Measurements from ENCODE around the gene PIK3R6. TPM values are rescaled to one million over a fixed set of nuclear protein-coding genes. Genes with fewer than 3 reads are reported as not detected.

PIK3R6 gene
- total and polyA plus RNA-seq, 10 of the 15 experiments (the other 5 are each of a cell fraction or from before 2014, with no cell fraction given): 6.7 to 146 (median 68.2) TPM

DNA sequence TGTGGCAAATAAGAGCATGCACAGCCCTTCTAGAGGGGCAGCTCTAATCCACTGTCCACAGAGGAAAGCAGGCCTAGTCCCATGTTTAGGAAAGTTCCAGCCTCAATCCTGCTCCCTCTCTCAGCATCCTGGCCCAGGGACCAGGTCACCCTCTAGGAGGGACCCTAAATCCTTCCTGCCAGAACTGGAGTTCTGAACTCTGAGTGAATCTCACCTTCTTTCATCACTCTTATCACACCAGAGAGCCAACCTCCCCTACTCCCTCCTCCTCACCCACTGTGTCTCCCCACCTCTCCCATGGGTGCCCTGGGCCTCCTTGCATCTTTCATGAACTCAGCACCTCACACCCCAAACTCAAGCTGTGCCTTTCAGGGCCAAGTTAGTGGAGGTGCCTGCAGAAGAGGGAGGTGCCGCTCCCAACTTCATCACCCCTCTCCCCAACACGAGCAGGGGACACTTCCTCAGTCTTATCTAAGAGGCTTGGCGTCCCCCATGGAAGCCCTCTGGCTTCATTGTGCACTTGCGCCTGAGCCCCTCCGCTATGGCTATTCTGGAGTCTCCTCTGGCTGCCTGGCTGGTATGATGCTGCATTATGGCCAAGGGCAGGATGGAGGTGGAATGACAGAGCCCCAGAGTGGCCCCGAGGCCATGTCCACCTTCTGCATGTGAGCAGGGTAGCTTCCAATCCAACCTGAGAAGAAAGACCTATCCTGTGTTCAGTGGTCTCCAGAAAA lies 31.7 kb downstream of the PIK3R6 start (continued):
- TF ChIP-seq, protein P1, sequence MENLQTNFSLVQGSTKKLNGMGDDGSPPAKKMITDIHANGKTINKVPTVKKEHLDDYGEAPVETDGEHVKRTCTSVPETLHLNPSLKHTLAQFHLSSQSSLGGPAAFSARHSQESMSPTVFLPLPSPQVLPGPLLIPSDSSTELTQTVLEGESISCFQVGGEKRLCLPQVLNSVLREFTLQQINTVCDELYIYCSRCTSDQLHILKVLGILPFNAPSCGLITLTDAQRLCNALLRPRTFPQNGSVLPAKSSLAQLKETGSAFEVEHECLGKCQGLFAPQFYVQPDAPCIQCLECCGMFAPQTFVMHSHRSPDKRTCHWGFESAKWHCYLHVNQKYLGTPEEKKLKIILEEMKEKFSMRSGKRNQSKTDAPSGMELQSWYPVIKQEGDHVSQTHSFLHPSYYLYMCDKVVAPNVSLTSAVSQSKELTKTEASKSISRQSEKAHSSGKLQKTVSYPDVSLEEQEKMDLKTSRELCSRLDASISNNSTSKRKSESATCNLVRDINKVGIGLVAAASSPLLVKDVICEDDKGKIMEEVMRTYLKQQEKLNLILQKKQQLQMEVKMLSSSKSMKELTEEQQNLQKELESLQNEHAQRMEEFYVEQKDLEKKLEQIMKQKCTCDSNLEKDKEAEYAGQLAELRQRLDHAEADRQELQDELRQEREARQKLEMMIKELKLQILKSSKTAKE (IDR thresholded peaks at IDR 0.05; ENCODE audit: low read depth, poor library complexity, severe bottlenecking): no peak
- TF ChIP-seq CREM (IDR thresholded peaks at IDR 0.05; ENCODE audit: low read depth): no peak
- no peak for TF ChIP-seq SIX5 (IDR thresholded peaks at IDR 0.05; ENCODE audit: low read depth, low read length, severe bottlenecking)
- no peak for TF ChIP-seq HDAC2 (IDR thresholded peaks at IDR 0.05)
- TF ChIP-seq FOS (IDR thresholded peaks at IDR 0.05; ENCODE audit: borderline replicate concordance, extremely low read depth, insufficient read length): no peak
- no peak for TF ChIP-seq HDAC6 (IDR thresholded peaks at IDR 0.05; ENCODE audit: unreplicated experiment)

DNA sequence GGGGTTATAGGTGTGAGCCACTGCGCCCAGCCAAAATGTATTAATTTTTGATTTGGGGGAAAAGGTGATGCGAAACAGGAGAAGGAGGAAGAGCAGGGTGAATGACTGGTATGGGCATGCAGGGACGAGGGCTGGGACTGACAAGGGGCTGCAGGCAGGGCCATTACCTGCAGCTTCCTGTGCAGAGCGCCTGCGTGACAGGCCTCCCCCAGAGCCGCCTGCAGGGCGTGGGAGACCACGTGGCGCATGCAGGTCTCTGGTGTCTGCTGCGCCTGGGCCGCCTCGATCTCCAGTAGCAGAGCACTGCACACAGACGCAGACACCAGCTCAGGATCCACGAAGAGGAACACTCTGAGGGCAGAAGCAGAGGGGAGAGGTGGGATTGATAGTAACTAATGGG lies 32.4 kb downstream of the PIK3R6 start:
- Histone ChIP-seq H3K27ac (ENCODE audit: control insufficient read depth, insufficient read depth) (no peak overlapping the region), H3K4me3 (no peak overlapping the region), H3K27me3 (replicated peaks in 1 of 2; ENCODE audit: control insufficient read depth in 2 of 2, insufficient read depth in 2 of 2, low read length in 1 of 2) (no peaks in the 10 kb centered on the region), H3K9ac (ENCODE audit: control insufficient read depth, insufficient read depth, low read length) (no peak overlapping the region), H3K4me1 (ENCODE audit: control insufficient read depth, insufficient read depth, low read length) (no peaks in the 10 kb centered on the region), H2AFZ (ENCODE audit: control insufficient read depth, low read depth, low read length) (no peak overlapping the region), H3K36me3 (ENCODE audit: control insufficient read depth in 2 of 2, insufficient read depth in 2 of 2, low read length in 1 of 2) (peaks cover 56 to 72% of the 10 kb centered on the region in 2 experiments), H3K9me3 (replicated peaks; ENCODE audit: control insufficient read depth, insufficient read depth, low read length) (no peaks in the 10 kb centered on the region; the same call in 2 of the 3 replicates), H3K79me2 (ENCODE audit: control insufficient read depth, insufficient read depth, low read length) (no peaks in the 10 kb centered on the region; the same call in 1 of the 2 replicates), H3K4me2 (ENCODE audit: control insufficient read depth, insufficient read depth) (no peak overlapping the region), H4K20me1 (ENCODE audit: control insufficient read depth, insufficient read depth) (no peaks in the 10 kb centered on the region)
- CTCF ChIA-PET: interaction anchor here (0.6 to 1.4 kb wide), 3 partner anchors 11 to 917 kb away, joined by 3 read pairs; no protein-coding TSS in a partner anchor
- ATAC-seq: no peak
- intact Hi-C loops (cut with micrococcal nuclease; ENCODE audit: unreplicated experiment): no loop called here
- DNase-seq (ENCODE audit: low read depth, low spot score): no peak
- in situ Hi-C loops (cut with MboI): no loop called here
- BruUV-seq (replicated peaks): no TSS peak
- SMC1A ChIA-PET (ENCODE audit: uncharacterized antibody, unreplicated experiment): interaction anchor here (1.2 kb wide), 1 partner anchor 28 kb away, joined by 3 read pairs; no protein-coding TSS in a partner anchor
- WGBS (ENCODE audit: insufficient coverage, insufficient replicate concordance, low lambda C conversion rate, missing lambda C conversion rate): 86% methylated on average over 14 of the region's 14 CpGs
- POLR2A ChIA-PET: interaction anchor here (0.6 kb wide), 1 partner anchor 9 kb away, joined by 3 read pairs; no protein-coding TSS in a partner anchor
- RAD21 ChIA-PET (ENCODE audit: unreplicated experiment): interaction anchor here (1.0 kb wide), 1 partner anchor 11 kb away, joined by 3 read pairs; no protein-coding TSS in a partner anchor
- TF ChIP-seq CEBPB (IDR thresholded peaks at IDR 0.05; ENCODE audit: borderline replicate concordance in 1 of 2, low read depth in 2 of 2, low read length in 2 of 2) (no peak), ATF7 (IDR thresholded peaks at IDR 0.05; ENCODE audit: low read depth) (no peak), PML (IDR thresholded peaks at IDR 0.05; ENCODE audit: low read length) (no peak), POLR2A (IDR thresholded peaks at IDR 0.05; ENCODE audit: low read depth, low read length) (peak; percentile 35; the same call in 1 of the 2 replicates), HCFC1 (IDR thresholded peaks at IDR 0.05; ENCODE audit: low read length) (no peak), YY1 (IDR thresholded peaks at IDR 0.05; ENCODE audit: low read depth, low read length) (no peak)
- TF ChIP-seq, protein P2, sequence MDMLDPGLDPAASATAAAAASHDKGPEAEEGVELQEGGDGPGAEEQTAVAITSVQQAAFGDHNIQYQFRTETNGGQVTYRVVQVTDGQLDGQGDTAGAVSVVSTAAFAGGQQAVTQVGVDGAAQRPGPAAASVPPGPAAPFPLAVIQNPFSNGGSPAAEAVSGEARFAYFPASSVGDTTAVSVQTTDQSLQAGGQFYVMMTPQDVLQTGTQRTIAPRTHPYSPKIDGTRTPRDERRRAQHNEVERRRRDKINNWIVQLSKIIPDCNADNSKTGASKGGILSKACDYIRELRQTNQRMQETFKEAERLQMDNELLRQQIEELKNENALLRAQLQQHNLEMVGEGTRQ (IDR thresholded peaks at IDR 0.05; ENCODE audit: borderline replicate concordance, low read depth, low read length): no peak
- FAIRE-seq: no peak

All from GM12878 (cell line).